HG02884 (cell line): ENCODE measurements around the gene THBS3.
"Not testable (repeated sequence)": the region's sequence is repeated elsewhere in the genome, so short reads cannot be mapped to it uniquely, and the experiment has no call there.

Source experiments
- ATAC-seq: cut with Tn5 transposase; IDR thresholded peaks from one replicate; pipeline ENCODE4 v1.9.1; 2021; ENCODE audit warnings: mild to moderate bottlenecking, moderate library complexity; ENCODE audit not compliant: unreplicated experiment

The THBS3 gene

GRCh38 chr1:155175281-155175926 lies 32.3 kb downstream of the THBS3 start:
- no peak for ATAC-seq

GRCh38 chr1:155174324-155175280 lies 33.1 kb downstream of the THBS3 start:
- ATAC-seq = no peak

- ATAC-seq = no peak
Observed at GRCh38 chr1:155173478-155174323, 34.0 kb downstream of the THBS3 start, which contains the start of gene TRIM46. Gene TRIM46, plus strand, starts transcription at chr1:155173849. Its CDS starts 118 bp downstream, at chr1:155173967.

GRCh38 chr1:155172732-155173477 lies 34.8 kb downstream of the THBS3 start, which contains the start of gene KRTCAP2:
Gene KRTCAP2, minus strand, starts transcription at chr1:155173304. Its CDS starts 80 bp downstream, at chr1:155173224.
- no peak for ATAC-seq

GRCh38 chr1:155171836-155172731 lies 35.6 kb downstream of the THBS3 start:
- ATAC-seq = no peak

GRCh38 chr1:155170806-155171205 lies 36.9 kb downstream of the THBS3 start:
- no peak for ATAC-seq

GRCh38 chr1:155170101-155170785 lies 37.5 kb downstream of the THBS3 start:
- ATAC-seq = no peak

GRCh38 chr1:155169541-155169940 lies 38.2 kb downstream of the THBS3 start:
- ATAC-seq = no peak

GRCh38 chr1:155168456-155169210 lies 39.1 kb downstream of the THBS3 start:
- ATAC-seq = no peak

- ATAC-seq = not testable (repeated sequence)
Observed at GRCh38 chr1:155168105-155168445, 39.6 kb downstream of the THBS3 start.

GRCh38 chr1:155167166-155168104 lies 40.3 kb downstream of the THBS3 start:
- ATAC-seq = no peak

- no peak for ATAC-seq
Observed at GRCh38 chr1:155166471-155167165, 41.1 kb downstream of the THBS3 start.

GRCh38 chr1:155166051-155166470 lies 41.6 kb downstream of the THBS3 start:
- ATAC-seq = no peak

GRCh38 chr1:155164625-155165024 lies 43.1 kb downstream of the THBS3 start:
- not testable (repeated sequence) for ATAC-seq

GRCh38 chr1:155163785-155164184 lies 43.9 kb downstream of the THBS3 start:
- not testable (repeated sequence) for ATAC-seq

GRCh38 chr1:155162631-155163030 lies 45.1 kb downstream of the THBS3 start:
- ATAC-seq = not testable (repeated sequence)
